Measurements from ENCODE around the gene PACSIN1.

- TF ChIP-seq, protein P1, sequence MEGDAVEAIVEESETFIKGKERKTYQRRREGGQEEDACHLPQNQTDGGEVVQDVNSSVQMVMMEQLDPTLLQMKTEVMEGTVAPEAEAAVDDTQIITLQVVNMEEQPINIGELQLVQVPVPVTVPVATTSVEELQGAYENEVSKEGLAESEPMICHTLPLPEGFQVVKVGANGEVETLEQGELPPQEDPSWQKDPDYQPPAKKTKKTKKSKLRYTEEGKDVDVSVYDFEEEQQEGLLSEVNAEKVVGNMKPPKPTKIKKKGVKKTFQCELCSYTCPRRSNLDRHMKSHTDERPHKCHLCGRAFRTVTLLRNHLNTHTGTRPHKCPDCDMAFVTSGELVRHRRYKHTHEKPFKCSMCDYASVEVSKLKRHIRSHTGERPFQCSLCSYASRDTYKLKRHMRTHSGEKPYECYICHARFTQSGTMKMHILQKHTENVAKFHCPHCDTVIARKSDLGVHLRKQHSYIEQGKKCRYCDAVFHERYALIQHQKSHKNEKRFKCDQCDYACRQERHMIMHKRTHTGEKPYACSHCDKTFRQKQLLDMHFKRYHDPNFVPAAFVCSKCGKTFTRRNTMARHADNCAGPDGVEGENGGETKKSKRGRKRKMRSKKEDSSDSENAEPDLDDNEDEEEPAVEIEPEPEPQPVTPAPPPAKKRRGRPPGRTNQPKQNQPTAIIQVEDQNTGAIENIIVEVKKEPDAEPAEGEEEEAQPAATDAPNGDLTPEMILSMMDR (IDR thresholded peaks at IDR 0.05; ENCODE audit: poor library complexity): no peak
- TF ChIP-seq EZH2 (IDR thresholded peaks at IDR 0.05; ENCODE audit: borderline replicate concordance) (no peak), EZH2phosphoT487 (IDR thresholded peaks at IDR 0.05; ENCODE audit: low read depth, severe bottlenecking, unreplicated experiment) (no peak)
Observed at GRCh38 chr6:34478796-34479195, 12.9 kb downstream of the PACSIN1 start.

All from hepatocyte (in vitro differentiated cells).